Cardiac septum (tissue), 1 donor: Measurements from ENCODE around the gene COL6A1. TPM values are rescaled to one million over a fixed set of nuclear protein-coding genes. Genes with fewer than 3 reads are reported as not detected.
"Not testable (repeated sequence)": the region's sequence is repeated elsewhere in the genome, so short reads cannot be mapped to it uniquely, and the experiment has no call there.

Experiments used
- DNase-seq: peaks from one replicate; pipeline ENCODE4 v3.0.0-alpha.2; 2020; ENCODE audit warnings: low spot score
- intact Hi-C: fragments of 100-400 bp; cut with DNase I; formaldehyde crosslinking; loops from one replicate; pipeline ENCODE4 v1.14.0; 2022
- total RNA-seq: library from RNA; stranded (reverse); fragmentation: NEBNext Ultra II Directional; extraction: Animal tissue kit (Norgen Biotek cat#: 25700); gene quantifications from one replicate; pipeline ENCODE4 v1.2.1, GENCODE V29; 2021
- donor health status: DM: no; HTN: no; CAD: no.

The COL6A1 gene
- total RNA-seq, 1 donor from 2014 or later, result 140 TPM

GRCh38 chr21:45943630-45944540 is 37.7 kb upstream of the COL6A1 start:
- DNase-seq, result no peak
- intact Hi-C loops, result no loop called here

DNA sequence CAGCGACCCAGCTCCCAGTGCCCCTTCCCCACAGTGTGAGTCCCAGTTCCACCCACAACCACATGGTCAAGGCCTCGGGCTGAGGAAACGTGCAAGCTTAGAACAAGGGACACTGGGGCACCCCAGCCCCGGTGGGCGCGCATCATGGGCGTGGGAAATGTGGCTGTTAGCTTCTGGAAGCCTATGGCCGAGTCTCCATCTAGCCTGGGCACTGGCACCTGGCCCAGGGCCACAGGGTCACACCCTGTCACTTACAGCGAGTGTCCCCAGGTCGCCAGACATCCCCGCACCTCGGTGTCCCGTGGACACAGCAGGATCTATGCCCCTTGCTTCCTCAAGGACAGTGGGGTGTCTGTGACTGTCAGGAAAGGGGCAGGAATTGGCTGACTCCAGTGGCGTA is 37.0 kb upstream of the COL6A1 start:
- intact Hi-C loops, result no loop called here
- DNase-seq, result no peak

- intact Hi-C loops, result no loop called here
- no peak for DNase-seq
Observed at GRCh38 chr21:45945066-45945867, 36.3 kb upstream of the COL6A1 start.

DNA sequence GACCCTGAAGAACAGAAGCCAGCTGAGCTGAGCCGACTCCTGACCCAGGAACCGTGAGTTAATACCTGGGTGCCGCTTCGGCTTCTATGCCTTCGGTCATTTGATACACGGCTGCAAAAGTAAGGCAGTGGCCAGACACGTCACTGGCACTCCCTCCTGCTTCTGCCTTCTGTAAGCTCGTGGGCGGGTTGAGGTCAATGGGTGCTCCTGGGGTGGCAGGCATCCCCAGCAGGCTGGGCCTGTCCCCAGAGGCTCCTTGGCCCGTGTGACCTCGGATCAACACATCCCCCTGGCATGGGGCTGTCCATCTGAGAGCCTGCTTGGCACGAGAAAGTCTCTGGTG is 35.7 kb upstream of the COL6A1 start:
- intact Hi-C loops, result no loop called here
- DNase-seq, result no peak

- no peak for DNase-seq
- intact Hi-C loops, result no loop called here
Observed at GRCh38 chr21:45947296-45947695, 34.3 kb upstream of the COL6A1 start.

- intact Hi-C loops, result no loop called here
- DNase-seq, result no peak
Observed at GRCh38 chr21:45947716-45948255, 33.8 kb upstream of the COL6A1 start.

GRCh38 chr21:45948576-45949141 is 32.9 kb upstream of the COL6A1 start:
- no peak for DNase-seq
- intact Hi-C loops, result no loop called here

- no peak for DNase-seq
- intact Hi-C loops, result no loop called here
Observed at GRCh38 chr21:45949928-45950739, 31.4 kb upstream of the COL6A1 start.

DNA sequence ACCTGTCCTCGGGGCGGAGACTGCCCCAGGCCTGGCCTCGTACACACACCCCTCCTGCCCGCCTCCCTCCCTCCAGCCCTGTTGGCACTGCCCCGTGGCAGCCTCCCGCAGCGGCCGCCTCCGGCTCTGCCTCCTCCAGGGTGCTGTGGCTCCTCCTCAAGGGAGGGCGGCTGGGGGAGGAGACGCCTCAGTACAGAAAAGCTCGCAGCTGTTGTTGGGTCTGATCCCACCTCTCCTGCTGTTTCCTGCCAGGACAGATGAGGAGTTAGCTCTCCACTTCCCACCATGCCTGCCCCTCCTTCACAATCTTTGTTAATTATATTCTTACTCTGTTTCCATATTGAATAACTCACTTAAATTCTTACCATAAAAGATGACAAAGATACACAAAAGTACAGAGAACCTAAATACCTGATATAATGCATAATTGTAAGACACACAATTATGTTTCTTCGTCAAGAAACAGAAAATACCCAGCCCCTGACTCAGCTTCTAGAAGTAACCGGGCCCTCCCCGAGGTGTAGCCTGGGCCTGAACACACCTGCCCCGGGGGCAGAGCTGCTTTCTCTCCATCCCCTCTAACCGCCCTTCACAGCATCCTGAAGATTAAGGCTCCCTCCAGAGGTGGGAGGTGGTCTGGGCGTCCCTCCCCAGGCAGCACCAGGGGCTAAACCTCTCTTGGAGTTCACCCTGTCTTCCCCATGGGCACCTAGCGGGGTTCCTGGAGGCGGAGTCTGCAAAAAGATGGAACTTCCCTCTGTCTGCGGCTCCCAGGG is 30.6 kb upstream of the COL6A1 start:
- no peak for DNase-seq
- intact Hi-C loops, result no loop called here

DNA sequence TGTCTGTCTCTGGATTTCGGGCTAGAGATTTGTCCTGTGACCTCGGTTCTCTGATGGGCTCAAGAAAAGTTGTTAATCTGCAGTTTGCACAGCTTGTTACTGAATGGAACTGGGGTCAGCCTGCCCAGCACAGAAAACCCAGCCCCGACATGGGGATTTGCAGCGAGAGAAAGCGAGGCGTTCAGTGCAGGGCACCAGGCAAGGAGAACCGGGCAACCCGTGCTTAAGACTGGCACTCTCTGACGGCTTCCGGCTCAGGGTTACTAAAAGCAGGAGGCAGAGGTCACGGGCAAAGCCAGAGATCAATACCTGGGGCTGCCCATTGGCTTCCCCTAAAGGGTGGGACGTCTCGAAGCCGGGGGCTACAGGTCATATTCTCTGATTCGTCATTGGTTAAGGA is 29.9 kb upstream of the COL6A1 start:
- intact Hi-C loops, result no loop called here
- no peak for DNase-seq

DNA sequence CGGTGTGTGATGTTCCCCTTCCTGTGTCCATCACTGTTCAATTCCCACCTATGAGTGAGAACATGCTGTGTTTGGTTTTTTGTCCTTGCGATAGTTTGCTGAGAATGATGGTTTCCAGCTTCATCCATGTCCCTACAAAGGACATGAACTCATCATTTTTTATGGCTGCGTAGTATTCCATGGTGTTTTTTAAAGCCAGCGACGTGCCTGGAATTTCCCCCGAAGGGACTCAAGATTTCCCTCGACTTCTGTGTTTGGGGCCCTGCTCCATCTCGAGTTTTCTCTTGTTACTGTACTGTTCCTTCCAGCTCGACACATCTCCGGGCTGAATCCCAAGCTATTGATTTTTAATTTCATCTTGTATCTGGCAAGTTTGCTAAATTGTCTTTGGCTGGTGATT is 29.0 kb upstream of the COL6A1 start:
- intact Hi-C loops, result not testable (repeated sequence)

GRCh38 chr21:45952974-45953373 is 28.6 kb upstream of the COL6A1 start:
- intact Hi-C loops, result no loop called here
- DNase-seq, result no peak

More for the DNA sequence above, 29.0 kb upstream of the COL6A1 start:
- not testable (repeated sequence) for DNase-seq

DNA sequence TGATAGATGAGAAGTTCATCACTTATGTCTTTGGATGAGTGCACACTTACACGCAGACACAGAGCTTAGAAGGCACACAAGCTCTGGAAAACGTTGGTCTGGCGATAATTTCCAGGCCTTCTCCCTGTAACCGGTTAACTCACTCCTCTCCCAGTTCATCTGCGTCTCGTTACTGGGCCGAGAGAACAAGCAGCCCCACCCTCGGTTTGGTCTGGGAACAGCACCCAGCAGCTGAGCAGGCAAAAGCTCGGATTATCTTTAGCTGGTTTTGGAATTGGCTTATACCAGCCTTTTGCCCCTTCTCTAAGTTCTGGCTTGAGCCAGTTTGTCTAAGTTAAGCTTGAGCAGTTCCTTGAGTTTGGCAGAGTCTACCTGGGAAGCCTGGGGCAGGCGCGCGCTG is 27.3 kb upstream of the COL6A1 start:
- no peak for DNase-seq
- intact Hi-C loops, result no loop called here

DNA sequence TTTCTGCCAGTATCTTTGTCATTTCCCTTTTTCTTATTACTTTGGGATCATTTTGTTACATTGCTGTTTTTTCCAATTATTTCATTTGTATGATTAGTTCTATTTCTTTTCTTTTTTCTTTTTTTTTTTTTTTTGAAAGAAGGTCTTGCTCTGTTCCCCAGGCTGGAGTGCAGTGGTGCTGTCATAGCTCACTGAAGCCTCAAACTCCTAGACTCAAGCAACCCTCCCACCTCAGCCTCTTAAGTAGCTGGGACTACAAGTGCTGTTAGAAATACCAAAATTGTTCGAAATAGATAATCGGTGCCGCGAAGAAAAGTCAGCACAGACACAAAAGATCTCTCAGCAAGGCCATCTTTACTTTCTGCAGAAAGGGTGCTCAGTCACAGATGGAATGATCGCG is 26.6 kb upstream of the COL6A1 start:
- intact Hi-C loops, result no loop called here
- DNase-seq, result no peak

GRCh38 chr21:45957551-45957950 is 24.0 kb upstream of the COL6A1 start:
- intact Hi-C loops, result no loop called here
- DNase-seq, result no peak

GRCh38 chr21:45957981-45958600 is 23.5 kb upstream of the COL6A1 start:
- DNase-seq, result no peak
- intact Hi-C loops, result no loop called here

- no peak for DNase-seq
- intact Hi-C loops, result no loop called here
Observed at GRCh38 chr21:45959182-45959581, 22.4 kb upstream of the COL6A1 start.

- no peak for DNase-seq
- intact Hi-C loops, result no loop called here
Observed at GRCh38 chr21:45959779-45960390, 21.7 kb upstream of the COL6A1 start.
